ENCODE data around the gene RPS14. TPM values are rescaled to one million over a fixed set of nuclear protein-coding genes. Genes with fewer than 3 reads are reported as not detected.

Gene RPS14
- polyA plus RNA-seq, 1 donor (not counting 4 experiments of a cell fraction or from before 2014, with no cell fraction given): 3,540 TPM

GRCh38 chr5:150486402-150487198 lies 37.1 kb upstream of the RPS14 start:
- no peak for TF ChIP-seq CTCF (optimal IDR thresholded peaks at IDR 0.05 in 1 of 3, IDR thresholded peaks at IDR 0.05 in 1 of 3, conservative IDR thresholded peaks at IDR 0.05 in 1 of 3; ENCODE audit: extremely low read depth in 1 of 3, insufficient read depth in 2 of 3, low read length in 3 of 3)
- no peak for TF ChIP-seq EZH2 (IDR thresholded peaks at IDR 0.05; ENCODE audit: low read length)
- H3K4me3 ChIP-seq (ENCODE audit: control insufficient read depth in 2 of 3, extremely low read depth in 1 of 3, insufficient read depth in 2 of 3, low read depth in 1 of 3, low read length in 3 of 3): peak overlapping the region; percentile 69 to 78 (median 72)
- peak overlapping the region; percentile 54 for H3K4me2 ChIP-seq (ENCODE audit: control insufficient read depth, extremely low read depth, insufficient read depth, low read depth, low read length)
- H3K4me1 ChIP-seq (ENCODE audit: control insufficient read depth, extremely low read depth, insufficient read depth, low read length): peaks cover 47% of the 10 kb centered on the region
- no peaks in the 10 kb centered on the region for H3K9me3 ChIP-seq (ENCODE audit: control insufficient read depth, low read depth, low read length)
- DNase-seq (ENCODE audit: low read depth, low spot score) (no peak), FAIRE-seq (no peak)
- no peaks in the 10 kb centered on the region for H3K27me3 ChIP-seq (ENCODE audit: control insufficient read depth, extremely low read depth, insufficient read depth, low read length)
- peak overlapping the region; percentile 5 for H3K27ac ChIP-seq (ENCODE audit: control insufficient read depth, insufficient read depth, low read length)
- H3K36me3 ChIP-seq (ENCODE audit: control insufficient read depth in 2 of 2, extremely low read depth in 1 of 2, insufficient read depth in 2 of 2, low read length in 2 of 2): no peaks in the 10 kb centered on the region
- H3K9ac ChIP-seq (ENCODE audit: control insufficient read depth, extremely low read depth, insufficient read depth, low read length): peak overlapping the region; percentile 87
- H3K79me2 ChIP-seq (ENCODE audit: control insufficient read depth, insufficient read depth, low read length): peaks cover 51% of the 10 kb centered on the region
- no peaks in the 10 kb centered on the region for H4K20me1 ChIP-seq (ENCODE audit: control insufficient read depth, extremely low read depth, insufficient read depth, low read length)
- dilution Hi-C loops (cut with MboI; ENCODE audit: extremely low pct_ligation_motif_present, low sequenced_read_pairs): no loop called here
- no peak overlapping the region for H2AFZ ChIP-seq (ENCODE audit: control insufficient read depth, low read length)
- peaks cover 6% of the 10 kb centered on the region for H3K9me1 ChIP-seq (ENCODE audit: control insufficient read depth, extremely low read depth, insufficient read depth, low read length)

- peak overlapping the region; percentile 62 for H2AFZ ChIP-seq (ENCODE audit: control insufficient read depth, low read length)
Measured at GRCh38 chr5:150485693-150486401, 36.3 kb upstream of the RPS14 start.

More at GRCh38 chr5:150485693-150486401, 36.3 kb upstream of the RPS14 start:
- dilution Hi-C loops (cut with MboI; ENCODE audit: extremely low pct_ligation_motif_present, low sequenced_read_pairs): no loop called here
- Histone ChIP-seq H4K20me1 (ENCODE audit: control insufficient read depth, extremely low read depth, insufficient read depth, low read length) (no peaks in the 10 kb centered on the region), H3K79me2 (ENCODE audit: control insufficient read depth, insufficient read depth, low read length) (peaks cover 44% of the 10 kb centered on the region), H3K4me3 (ENCODE audit: control insufficient read depth in 2 of 3, extremely low read depth in 1 of 3, insufficient read depth in 2 of 3, low read depth in 1 of 3, low read length in 3 of 3) (peak overlapping the region; percentile 62 to 78 (median 72)), H3K9me1 (ENCODE audit: control insufficient read depth, extremely low read depth, insufficient read depth, low read length) (peaks cover 6% of the 10 kb centered on the region), H3K36me3 (ENCODE audit: control insufficient read depth in 2 of 2, extremely low read depth in 1 of 2, insufficient read depth in 2 of 2, low read length in 2 of 2) (no peaks in the 10 kb centered on the region), H3K4me1 (ENCODE audit: control insufficient read depth, extremely low read depth, insufficient read depth, low read length) (peaks cover 40% of the 10 kb centered on the region), H3K27ac (ENCODE audit: control insufficient read depth, insufficient read depth, low read length) (peak overlapping the region; percentile 54), H3K27me3 (ENCODE audit: control insufficient read depth, extremely low read depth, insufficient read depth, low read length) (no peaks in the 10 kb centered on the region), H3K9me3 (ENCODE audit: control insufficient read depth, low read depth, low read length) (no peaks in the 10 kb centered on the region), H3K9ac (ENCODE audit: control insufficient read depth, extremely low read depth, insufficient read depth, low read length) (peak overlapping the region; percentile 87), H3K4me2 (ENCODE audit: control insufficient read depth, extremely low read depth, insufficient read depth, low read depth, low read length) (peak overlapping the region; percentile 76)
- TF ChIP-seq EZH2 (IDR thresholded peaks at IDR 0.05; ENCODE audit: low read length) (no peak), CTCF (optimal IDR thresholded peaks at IDR 0.05 in 1 of 3, IDR thresholded peaks at IDR 0.05 in 1 of 3, conservative IDR thresholded peaks at IDR 0.05 in 1 of 3; ENCODE audit: extremely low read depth in 1 of 3, insufficient read depth in 2 of 3, low read length in 3 of 3) (no peak)
- FAIRE-seq (no peak), DNase-seq (ENCODE audit: low read depth, low spot score) (no peak)
